OCI-LY3 (cell line): ENCODE measurements around the gene ZNF740.

ENCODE experiments used
- EZH2phosphoT487 ChIP-seq: fragments of 200-600 bp; shearing (Covaris generic); IDR thresholded peaks from 2 replicates; pipeline ENCODE4 v1.6.1; 2018; ENCODE audit warnings: antibody characterized with exemption, mixed run types, low read depth
- TF ChIP-seq, protein P1 (sequence below): fragments of 200-600, 300-600 bp; sonication (generic); IDR thresholded peaks from 2 replicates; pipeline ENCODE4 v1.5.1; 2014; ENCODE audit warnings: antibody characterized with exemption, low read length, low read depth

DNA sequence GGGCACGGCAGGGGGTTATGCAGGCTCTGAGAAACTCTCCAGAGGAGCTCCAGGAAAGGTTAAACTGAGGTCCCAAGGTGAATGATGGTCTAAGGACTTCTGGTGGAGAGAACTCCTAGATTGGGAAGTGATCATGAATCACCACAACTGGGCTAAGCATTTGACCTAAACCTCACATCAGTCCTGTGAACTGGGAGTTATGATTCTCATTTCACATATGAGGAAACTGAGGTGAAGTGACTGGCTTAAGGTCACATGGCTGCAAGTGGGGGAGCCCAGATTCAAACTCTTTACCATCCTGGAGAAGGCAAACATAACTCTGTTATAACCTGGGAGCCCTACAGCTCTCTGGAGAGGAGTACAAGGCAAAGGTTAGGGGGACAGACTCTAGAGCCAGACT is 47.3 kb downstream of the ZNF740 start:
- TF ChIP-seq, protein P1, sequence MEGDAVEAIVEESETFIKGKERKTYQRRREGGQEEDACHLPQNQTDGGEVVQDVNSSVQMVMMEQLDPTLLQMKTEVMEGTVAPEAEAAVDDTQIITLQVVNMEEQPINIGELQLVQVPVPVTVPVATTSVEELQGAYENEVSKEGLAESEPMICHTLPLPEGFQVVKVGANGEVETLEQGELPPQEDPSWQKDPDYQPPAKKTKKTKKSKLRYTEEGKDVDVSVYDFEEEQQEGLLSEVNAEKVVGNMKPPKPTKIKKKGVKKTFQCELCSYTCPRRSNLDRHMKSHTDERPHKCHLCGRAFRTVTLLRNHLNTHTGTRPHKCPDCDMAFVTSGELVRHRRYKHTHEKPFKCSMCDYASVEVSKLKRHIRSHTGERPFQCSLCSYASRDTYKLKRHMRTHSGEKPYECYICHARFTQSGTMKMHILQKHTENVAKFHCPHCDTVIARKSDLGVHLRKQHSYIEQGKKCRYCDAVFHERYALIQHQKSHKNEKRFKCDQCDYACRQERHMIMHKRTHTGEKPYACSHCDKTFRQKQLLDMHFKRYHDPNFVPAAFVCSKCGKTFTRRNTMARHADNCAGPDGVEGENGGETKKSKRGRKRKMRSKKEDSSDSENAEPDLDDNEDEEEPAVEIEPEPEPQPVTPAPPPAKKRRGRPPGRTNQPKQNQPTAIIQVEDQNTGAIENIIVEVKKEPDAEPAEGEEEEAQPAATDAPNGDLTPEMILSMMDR = no peak
- TF ChIP-seq EZH2phosphoT487 = no peak
